Lower leg skin (tissue), 3 donors: ENCODE measurements around the gene RTBDN.

Experiments used
- CTCF ChIP-seq, 3 donors: fragments of 450-650 bp; IDR thresholded peaks; one replicate each; pipeline ENCODE4 v1.5.1; 2016; ENCODE audit warnings: antibody characterized with exemption in 3 of 3, mild to moderate bottlenecking in 3 of 3, moderate library complexity in 2 of 3
- POLR2A ChIP-seq, 2 donors: fragments of 450-650 bp; IDR thresholded peaks; one replicate each; pipeline ENCODE4 v1.6.1; 2016 to 2017; ENCODE audit warnings: antibody characterized with exemption in 2 of 2, mild to moderate bottlenecking in 1 of 2, moderate library complexity in 1 of 2

- no peak for TF ChIP-seq CTCF (IDR thresholded peaks at IDR 0.05)
- no peak for TF ChIP-seq POLR2A (IDR thresholded peaks at IDR 0.05)
Observed at GRCh38 chr19:12782424-12783290, 51.7 kb downstream of the RTBDN start.
